MV-4-11 (cell line): ENCODE data around the gene CCDC102B.
"Not testable (repeated sequence)": the region's sequence is repeated elsewhere in the genome, so short reads cannot be mapped to it uniquely, and the experiment has no call there.

Source experiments
- DNase-seq: peaks from one replicate; lab custom pipeline; 2025; lab: John Stamatoyannopoulos, UW

Gene CCDC102B

DNA sequence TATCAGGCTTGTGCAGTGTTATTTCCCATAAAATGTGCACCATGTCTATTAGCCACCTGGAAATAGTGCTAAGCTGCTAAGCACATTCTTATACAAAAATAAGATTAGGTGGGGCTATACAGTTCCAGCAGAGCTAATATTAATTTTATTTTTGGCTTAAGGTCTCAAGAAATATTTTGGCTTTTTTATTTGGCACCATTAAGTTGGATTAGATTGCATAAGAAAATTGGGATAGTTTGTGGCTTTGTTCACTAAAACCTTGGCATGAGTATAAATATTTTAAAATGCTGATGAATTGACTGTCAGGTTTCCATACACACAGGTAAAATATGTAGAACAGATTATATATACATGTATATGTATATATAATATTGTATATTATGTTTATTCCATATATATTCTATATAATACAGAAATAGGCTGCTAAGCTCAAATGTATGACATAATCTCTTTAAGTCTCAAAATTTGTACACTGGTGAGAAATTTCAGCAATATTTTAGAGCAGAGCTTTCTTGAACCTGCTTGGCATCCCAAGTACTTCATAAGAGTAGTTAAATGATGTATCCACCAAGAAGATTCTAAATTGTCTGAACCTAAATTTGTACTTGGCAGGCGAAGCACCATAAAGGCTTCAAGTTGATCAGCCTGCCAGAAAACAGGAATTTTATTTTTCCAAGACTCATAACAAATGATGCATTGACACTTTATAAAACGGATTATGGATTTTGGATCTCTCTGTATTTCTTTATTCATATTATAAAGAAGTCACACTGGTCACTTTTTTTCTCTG is 32.6 kb downstream of the CCDC102B start:
- no peak for DNase-seq

DNA sequence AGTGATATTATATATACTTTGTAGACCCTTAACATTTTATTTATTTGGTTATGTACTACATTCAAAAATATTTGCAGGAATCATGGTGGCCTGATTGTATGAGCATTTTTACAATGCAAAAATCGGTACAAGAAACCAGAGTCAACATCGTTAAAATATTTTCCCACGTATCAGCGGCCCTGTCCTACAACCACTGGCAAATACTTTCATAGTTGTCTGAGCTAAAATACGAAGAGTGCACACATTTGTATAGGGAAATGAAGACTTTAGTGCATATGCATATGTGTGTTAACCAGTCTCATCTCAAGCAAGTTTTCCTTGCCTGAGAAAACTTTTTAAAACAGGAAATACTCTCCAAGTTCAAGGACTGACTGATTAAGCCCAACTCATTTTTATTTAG is 35.9 kb downstream of the CCDC102B start:
- DNase-seq: no peak

DNA sequence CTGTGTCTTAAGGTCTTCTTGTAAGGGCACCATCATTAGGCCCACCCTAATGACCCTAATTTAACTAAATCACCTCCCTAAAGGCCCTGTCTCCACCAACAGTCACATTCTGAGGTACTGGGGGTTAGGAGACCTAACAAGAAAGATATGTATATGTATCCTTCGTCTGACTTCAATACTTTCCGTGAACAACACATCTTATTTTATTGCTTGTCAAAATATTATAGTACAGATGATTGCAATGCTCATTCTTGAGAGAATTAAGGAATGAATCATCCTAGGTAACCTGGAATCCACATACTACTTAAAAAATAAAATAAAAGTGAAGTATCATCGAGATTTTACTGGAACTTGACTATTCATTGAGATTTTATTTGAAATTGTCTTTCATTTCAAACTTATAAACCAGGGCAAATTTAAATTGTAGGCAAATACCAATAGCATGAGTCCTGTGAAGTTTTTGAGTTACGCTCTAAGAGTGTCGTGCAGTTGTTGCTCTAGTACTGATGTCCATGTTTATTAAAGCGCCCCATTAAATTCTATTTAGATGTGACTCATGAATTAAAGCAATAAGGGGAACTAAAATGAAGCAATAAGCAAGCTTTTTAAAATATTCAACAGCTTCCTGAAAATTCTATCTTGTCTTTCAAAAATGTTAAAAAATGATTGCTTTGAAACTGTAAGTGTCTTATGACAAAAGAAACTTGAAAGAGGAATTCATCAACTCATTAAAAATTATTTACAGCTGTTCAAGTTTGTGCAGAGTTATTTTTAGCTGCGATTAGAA is 40.0 kb downstream of the CCDC102B start:
- peak; percentile 40 for DNase-seq

DNA sequence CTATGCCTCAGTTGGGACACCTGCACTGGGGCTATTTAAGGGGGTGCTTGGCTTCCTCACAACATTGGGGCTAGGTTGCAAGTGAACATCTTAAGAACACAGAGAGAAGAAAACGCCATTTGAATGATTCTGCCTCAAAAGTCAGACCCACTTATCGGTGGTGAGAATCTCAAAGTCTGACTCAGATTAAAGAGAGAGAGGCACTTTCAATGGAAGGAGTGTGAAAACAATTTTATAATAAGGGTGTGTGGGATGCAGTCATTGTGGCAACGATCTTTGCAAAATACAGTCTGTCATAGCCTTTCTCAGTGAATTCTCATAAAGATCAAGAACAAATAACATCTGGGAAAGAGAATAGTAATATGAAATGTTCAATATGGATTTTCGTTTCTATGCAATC is 41.8 kb downstream of the CCDC102B start:
- DNase-seq: no peak

DNA sequence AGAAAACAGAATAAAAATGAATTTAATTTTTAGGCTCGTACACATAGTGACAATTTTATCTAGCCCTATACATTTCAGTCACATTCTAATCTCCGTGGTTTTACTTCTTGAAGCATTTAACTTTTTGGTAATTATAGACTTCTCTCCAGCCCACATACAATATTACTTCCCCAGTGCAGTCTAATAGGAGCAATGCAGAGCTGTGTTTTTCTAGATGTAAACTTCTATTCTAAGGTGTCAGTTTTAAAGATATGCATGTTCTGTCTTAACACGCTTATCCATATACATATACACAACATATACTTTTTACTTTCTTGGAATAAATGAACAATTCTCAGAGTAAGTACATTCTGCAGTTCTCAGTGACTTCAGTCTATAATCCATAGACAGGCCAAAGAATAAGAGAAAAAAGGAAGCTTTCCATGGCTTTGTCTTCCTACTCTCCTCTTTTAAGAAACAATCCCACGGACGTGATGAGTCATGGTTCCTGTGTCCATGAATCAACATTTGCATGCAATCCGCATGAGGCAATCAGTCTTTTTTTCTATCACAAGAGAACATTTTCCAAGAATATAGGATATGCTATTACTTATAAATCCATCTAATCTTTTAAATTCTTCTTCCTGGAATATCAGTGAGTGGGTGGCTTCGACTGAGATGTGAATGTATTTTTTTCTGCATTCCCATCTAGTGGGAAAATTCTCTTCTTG is 42.8 kb downstream of the CCDC102B start:
- peak; percentile 78 for DNase-seq

DNA sequence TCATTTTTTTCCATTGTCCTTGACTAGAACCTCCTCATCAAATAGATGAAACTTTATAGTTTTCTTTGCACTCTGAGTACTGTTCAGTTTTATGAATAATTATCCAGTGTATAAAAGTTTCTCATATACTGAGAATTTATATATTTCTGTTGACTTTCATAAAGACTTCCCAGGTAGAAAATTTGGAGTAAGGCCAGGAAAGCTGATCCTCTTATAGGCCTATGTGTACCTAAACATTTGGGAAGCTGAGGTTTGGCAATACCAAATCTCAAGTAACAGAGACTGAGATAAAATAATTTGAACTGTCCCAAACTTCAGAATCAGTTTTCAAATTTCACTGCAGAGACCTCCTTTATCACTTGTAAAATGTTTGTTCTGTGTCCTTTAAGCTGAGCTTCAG is 43.4 kb downstream of the CCDC102B start:
- no peak for DNase-seq

DNA sequence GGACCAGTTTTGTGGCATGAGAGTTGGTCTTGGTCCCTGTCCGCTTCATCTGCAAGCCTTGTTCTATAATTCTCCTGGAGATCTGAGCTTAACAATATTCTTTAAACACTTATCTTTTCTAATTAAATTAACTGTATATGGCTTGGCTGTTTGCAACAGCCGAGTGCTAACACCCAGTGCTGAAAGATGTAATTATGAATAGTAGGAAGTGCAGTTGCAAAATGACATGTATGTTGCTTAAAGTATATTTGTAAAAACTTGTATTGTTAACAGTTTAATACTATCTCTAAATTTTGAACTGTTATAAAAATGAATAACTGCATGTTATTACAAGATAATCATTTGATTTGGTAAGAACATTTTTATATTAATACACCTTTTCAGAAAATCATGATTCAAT is 45.1 kb downstream of the CCDC102B start:
- no peak for DNase-seq

DNA sequence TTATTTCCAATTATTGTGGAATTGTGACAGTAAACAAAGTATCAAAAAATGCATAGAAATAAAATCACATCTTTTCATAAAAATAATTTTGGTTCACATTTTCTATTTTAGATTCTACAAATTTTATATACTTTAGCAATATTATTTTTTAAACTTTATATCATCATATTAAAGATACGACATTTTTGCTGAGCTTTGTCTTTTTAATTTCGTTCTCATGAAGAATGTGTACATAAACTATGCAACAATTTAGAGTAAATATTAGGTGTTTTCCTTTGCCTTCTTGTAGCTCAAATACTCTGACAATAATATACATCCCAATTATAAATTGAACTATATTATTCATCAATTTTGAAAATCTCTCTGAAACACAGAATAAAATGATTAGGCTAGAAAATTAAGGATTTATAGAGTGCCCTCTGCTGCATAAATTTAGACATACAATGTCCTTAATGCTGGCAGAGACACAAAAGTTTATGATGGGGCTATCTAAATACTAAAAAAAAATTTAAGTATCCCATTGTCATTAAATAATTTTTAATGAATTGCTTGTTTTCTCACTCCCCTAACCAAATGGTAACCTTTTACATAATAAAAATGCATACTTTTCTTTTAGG is 45.7 kb downstream of the CCDC102B start:
- no peak for DNase-seq

DNA sequence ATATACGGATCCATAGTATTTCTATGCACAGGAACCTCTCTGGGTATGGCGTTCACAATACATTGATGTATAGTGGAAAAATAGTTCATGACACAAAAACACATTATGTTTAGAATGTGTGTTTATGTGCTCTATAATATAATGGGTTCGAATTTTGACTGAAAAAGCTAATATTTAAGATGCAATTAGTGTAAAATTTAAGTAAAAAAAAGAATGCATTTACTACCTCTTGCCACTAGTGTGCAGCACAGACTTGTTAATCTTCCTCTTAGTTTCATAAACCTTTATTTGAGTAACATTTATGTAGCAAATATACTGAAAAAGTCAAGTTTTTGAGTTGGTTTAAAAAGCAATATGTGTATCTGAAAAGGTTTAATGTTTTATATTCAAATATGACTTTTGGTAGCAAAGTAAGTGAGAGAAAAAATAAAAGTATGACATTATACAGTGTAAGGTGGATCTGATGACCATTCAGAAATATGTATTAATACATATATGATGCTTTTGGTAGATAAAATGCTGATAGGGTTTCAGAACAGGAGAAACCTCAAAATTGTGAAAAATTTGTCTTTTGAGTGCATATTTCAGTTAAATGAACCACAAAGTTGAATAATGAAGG is 49.4 kb downstream of the CCDC102B start:
- peak; percentile 6 for DNase-seq

DNA sequence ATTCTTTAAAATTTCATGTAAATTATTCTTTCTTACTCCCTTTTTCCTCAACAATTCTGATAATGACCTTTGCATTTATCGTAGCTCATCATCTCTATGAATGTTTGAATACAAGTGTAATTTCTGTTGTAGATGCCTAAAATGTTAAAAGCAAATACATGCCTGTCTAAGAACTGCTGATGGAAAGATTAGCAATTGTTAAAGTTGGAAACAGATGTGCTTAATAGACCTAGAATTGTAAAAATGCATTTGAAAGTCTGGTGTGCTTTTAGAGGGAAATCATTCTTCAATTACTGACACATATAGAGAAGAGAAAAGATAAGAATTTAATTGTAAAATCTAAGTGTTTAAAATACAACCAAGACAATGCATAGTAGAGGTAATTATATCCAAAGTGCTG is 50.4 kb downstream of the CCDC102B start:
- no peak for DNase-seq

DNA sequence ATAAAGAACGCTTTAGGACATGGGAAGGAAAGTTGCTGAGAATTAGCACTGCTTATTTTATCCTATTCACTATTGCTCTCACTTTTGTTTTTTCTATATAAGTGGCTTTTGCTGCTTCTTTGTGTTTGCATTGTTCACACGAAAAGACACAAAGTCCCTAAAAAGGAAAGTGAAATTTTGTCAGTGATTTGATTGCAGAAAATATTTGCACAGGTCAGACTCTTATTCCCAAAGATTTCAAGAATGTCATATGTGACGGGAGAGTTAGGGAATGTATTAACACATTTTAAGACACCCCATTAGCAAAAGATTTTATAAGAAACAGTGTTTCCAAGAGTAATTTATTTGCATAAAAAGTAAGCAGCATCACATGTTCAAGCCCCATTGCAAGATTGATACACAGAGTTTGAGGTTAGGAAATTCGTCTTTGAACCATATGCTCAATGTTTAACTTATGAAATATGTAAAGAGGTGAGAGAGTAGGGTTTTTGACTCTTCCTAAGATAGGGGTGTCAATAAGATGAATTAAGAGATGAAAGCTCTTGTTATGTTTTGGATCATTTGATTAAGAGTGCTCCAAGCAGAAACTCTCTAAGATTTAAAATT is 57.0 kb downstream of the CCDC102B start:
- no peak for DNase-seq

DNA sequence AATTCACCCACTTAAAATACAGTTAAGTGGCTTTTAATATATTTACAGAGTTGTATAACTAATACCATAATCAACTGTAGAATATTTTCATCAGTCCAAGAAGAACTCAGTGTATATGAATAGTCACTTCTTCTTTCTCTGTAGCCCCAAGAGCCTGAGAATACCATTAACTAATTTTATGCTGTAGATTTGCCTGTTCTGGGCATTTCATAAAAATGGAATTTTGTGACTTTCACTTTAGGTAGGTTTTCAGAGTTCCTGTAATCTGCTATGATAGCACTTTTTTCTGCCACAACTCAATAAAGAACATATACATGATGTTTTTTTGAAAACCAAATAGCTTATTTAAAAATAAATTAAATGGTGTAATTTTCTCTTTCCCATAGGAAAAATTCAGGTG is 57.6 kb downstream of the CCDC102B start:
- no peak for DNase-seq

DNA sequence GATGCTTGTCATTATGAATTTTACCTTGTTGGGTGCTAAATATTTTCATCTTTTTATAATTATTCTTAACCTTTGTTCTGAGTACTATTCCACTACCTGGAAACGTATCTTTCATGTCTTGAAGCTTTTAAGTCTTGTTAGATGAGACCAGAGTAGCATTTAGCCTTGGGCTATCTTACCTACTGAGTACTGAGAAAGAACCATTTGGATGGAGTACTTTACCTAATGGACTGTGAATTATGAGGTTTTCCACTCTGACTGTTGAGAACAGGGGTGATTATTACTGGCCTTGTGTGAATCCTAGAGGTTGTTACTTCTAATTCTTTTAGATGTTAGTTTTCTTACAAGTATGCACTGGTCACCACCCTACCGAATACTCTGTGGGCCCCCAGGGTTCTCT is 63.5 kb downstream of the CCDC102B start:
- DNase-seq: no peak

DNA sequence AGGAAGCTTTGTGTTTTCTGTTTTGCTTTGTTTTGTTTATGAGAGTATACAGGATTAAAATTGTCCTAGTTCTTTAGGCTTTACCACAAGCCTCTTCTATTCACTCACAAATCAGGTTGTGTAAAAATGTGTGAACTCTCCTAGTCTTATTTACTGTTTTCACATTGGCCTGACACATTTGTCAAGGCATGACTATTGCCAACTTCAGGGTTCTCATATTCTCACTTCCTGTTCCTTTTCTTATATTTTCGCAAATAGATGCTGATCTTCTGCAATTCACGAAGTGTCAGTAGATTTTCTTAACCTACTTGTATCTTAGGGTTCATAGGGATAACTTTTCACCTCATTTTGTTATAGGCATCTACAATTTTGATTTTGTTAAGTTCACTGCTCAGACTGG is 67.1 kb downstream of the CCDC102B start:
- peak; percentile 60 for DNase-seq

DNA sequence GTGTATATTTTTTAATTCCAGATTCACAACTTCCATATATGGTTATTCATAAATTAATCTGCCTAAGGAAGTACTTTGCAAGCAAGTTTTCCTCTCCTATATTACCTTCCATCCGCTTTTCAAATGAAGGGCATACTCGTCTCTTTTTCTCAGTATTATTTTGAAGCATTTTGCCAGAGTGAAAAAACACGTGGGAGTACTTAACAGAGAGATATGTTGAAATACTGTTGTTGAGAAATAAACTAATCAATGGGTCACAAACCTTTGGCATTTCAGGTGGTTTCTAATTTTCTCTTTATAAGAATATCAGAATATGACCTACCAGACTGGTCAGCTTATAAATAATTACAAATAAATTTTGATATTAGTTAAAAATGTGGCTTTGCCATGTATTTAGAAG is 67.6 kb downstream of the CCDC102B start:
- no peak for DNase-seq

DNA sequence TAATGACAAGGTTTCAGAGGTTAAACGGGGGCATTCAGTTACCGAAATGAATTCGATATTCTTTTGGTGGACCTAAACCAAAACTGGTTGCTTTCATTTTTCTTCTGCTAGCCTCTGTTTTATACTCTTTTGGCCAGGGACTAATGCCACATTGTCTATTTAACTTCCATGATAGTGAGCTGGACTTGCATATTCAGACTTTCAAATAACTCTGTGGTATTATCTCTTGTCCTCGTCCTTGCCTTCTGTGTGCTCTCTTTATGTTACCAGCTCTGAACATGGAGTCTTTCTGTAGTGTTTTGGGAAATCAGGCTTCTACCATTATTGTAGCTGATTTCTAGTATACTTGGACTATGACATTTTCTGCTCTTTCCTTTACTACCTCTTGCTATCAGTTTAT is 75.1 kb downstream of the CCDC102B start:
- DNase-seq: no peak

DNA sequence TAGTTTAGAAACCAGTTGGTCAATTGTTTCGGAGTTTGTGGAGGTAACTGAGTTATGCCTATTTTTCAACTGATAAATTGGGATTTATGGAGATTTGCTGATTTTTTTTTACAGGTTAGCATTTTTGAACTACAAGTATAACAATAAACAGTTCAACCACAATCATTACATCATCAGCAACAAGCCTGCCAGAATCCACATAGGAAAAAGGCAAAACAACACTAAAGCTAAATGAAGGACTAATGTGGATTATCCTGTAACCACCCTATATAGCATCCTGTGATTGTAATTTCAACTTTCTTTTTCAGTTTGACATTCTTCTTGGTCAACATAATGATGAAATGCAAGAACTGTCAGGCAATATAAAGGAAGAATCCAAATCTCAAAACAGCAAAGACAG is 76.5 kb downstream of the CCDC102B start:
- DNase-seq: no peak

DNA sequence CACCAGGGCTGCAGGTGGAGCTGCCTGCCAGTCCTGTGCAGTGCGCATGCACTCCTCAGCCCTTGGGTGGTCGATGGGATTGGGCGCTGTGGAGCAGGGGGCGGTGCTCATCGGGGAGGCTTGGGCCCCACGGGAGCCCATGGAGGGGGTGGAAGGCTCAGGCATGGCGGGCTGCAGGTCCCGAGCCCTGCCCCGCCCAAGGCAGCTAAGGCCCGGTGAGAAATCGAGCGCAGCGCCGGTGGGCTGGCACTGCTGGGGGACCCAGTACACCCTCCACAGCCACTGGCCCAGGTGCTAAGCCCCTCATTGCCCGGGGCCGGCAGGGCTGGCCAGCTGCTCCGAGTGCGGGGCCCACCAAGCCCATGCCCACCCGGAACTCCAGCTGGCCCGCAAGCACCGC is 82.1 kb downstream of the CCDC102B start:
- not testable (repeated sequence) for DNase-seq

DNA sequence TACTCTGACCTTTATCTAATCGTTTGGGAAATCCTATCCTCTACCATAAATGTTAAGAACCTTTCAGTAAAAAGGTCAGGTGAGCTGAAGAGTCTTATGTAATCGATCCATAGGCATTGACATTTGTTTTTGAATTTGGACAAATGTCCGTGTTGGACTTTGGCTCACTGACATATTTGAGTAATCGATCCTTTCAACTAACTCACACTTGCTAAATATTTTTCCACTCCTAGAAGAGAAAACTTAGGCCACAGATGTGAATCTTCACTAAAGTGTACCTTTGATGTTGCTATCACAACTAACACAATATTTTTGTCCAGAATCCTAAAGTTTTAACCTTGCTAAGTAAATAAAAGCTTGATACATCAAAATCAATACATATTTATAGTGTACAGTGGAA is 89.5 kb downstream of the CCDC102B start:
- no peak for DNase-seq

DNA sequence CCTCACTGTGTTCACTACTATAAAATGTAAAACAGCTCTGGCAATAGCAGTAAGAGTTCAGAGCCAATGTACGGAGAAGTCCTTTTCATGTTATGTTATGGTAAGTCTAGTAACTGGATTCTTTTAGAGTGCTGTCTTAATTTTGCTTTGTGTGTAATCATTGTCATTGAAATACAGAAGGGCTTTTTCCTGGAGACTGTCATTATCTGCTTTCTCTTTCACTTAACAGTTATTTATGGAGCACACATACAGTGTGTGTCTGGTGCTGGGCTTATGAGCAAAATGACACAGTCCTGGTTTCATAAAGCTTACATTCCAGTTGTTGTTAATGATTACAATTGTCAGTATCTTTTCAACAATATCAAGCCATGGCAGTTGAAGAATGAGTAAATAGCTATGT is 95.5 kb downstream of the CCDC102B start:
- DNase-seq: no peak

DNA sequence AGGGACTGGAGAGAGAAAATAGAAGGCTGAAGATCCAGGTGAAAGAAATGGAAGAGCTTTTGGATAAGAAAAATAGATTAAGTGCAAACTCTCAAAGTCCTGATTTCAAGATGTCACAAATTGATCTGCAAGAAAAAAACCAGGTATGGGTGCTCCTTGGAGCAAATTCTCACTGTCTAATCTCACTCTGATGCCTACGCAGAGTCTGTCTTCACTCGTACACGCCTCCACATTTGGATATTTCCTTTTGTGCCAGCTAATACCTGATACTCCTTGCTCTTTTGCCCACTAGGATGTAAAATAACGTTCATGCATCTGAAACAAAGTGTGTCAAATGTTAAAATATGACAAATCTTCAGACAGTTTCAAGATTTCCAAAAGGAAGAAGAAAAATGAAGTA is 99.4 kb downstream of the CCDC102B start:
- no peak for DNase-seq

DNA sequence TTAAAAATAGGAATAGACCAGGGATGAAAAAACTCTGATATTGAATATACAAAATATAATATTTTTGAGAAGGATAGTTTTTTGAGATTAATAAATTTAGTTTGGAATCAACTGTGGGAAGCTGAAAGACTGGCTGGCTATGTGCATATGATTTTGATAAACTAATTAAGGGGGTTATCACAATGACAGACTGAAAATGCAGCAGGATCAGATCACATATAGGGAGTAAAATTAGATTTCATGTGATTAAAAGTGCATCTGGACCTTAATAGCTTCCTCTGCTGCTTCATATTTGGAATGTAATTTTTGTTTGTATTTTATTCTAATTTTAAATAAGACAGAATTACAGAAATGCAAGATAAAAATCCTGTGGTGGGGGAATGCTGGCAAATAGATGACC is 111.7 kb downstream of the CCDC102B start:
- DNase-seq: no peak
